GM21390 (cell line): ENCODE results near the gene LANCL2.
"Not testable (repeated sequence)": the region's sequence is repeated elsewhere in the genome, so short reads cannot be mapped to it uniquely, and the experiment has no call there.

Source experiments
- ATAC-seq: cut with Tn5 transposase; IDR thresholded peaks from one replicate; pipeline ENCODE4 v1.9.1; 2021; ENCODE audit not compliant: unreplicated experiment

LANCL2 gene

GRCh38 chr7:55469271-55469681 lies 104.1 kb downstream of the LANCL2 start:
- ATAC-seq: no peak

- ATAC-seq: no peak
Measured at GRCh38 chr7:55469721-55470120, 104.6 kb downstream of the LANCL2 start.

DNA sequence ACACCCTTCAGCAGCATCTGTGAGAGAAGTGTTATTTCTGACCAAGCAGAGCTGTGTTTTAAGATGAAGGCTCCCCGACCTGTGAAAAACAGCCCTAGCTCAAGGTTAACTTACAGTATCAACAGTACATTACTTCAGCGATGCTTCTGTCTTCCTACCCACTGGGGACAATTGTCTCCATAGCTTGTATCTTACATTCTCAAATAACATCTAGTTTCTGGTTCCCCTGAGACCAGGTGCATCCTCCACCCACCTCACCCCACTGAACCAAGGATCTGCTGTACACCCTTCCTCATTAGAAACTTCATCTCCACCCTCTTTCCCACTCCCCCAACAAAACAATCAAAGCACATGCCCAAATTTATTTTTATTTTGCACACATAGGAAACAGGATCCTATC lies 105.1 kb downstream of the LANCL2 start:
- no peak for ATAC-seq

- not testable (repeated sequence) for ATAC-seq
Measured at GRCh38 chr7:55471594-55471993, 106.5 kb downstream of the LANCL2 start.

- ATAC-seq: not testable (repeated sequence)
Measured at GRCh38 chr7:55472406-55472805, 107.3 kb downstream of the LANCL2 start.

- no peak for ATAC-seq
Measured at GRCh38 chr7:55472928-55473725, 108.0 kb downstream of the LANCL2 start.

DNA sequence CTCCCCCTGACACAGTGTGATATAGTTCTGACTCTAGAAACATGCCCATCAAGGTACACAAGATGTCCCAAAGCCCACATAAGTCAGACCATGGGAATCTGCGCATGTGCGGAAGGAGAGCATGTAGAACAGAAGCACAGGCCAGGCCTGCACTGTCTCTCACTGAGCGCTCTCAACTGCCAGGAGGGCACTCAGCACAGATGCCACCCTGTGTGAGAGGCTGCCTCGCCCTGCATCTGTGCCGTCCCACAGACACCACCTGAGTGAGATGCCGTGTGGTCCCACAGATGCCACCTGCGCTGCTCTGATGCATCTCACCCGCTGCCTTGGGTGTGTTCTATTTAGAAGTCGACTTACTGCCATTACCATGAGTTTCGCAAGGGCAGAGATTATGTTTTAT lies 108.8 kb downstream of the LANCL2 start:
- ATAC-seq: no peak

GRCh38 chr7:55474944-55475854 lies 110.1 kb downstream of the LANCL2 start:
- ATAC-seq: no peak

GRCh38 chr7:55475855-55476803 lies 111.0 kb downstream of the LANCL2 start:
- no peak for ATAC-seq

GRCh38 chr7:55476852-55477780 lies 112.0 kb downstream of the LANCL2 start:
- ATAC-seq: no peak

- no peak for ATAC-seq
Measured at GRCh38 chr7:55477781-55478374, 112.7 kb downstream of the LANCL2 start.

- no peak for ATAC-seq
Measured at GRCh38 chr7:55478700-55479099, 113.6 kb downstream of the LANCL2 start.

GRCh38 chr7:55481155-55481554 lies 116.0 kb downstream of the LANCL2 start:
- ATAC-seq: no peak

- ATAC-seq: no peak
Measured at GRCh38 chr7:55483046-55483445, 117.9 kb downstream of the LANCL2 start.
